Testis (tissue), 2 donors: ENCODE results near the gene CSF1.

ENCODE experiments used
- CTCF ChIP-seq, 3 experiments: fragments of 450-650 bp in 2 of 3; fragments of 200-600 bp in 1 of 3; sonication (generic) in 1 of 3; IDR thresholded peaks; one replicate each; pipeline ENCODE4 v1.5.1; 2016 to 2019; ENCODE audit warnings: antibody characterized with exemption in 3 of 3, mild to moderate bottlenecking in 2 of 3, moderate library complexity in 1 of 3
- POLR2A ChIP-seq: fragments of 450-650 bp; IDR thresholded peaks from one replicate; pipeline ENCODE4 v1.6.1; 2017; ENCODE audit warnings: antibody characterized with exemption, mild to moderate bottlenecking, moderate library complexity

- TF ChIP-seq CTCF (IDR thresholded peaks at IDR 0.05) (no peak), POLR2A (no peak)
These were observed 21.4 kb downstream of the CSF1 start for GRCh38 chr1:109931911-109932636.
